Common myeloid progenitor, CD34-positive (primary cell): ENCODE measurements around the gene SAMMSON.

Source experiments
- CTCF ChIA-PET: fragments of 350-600 bp; sonication (Branson Sonifier 250); formaldehyde crosslinking; loops from one replicate; lab custom pipeline; 2021; ENCODE audit warnings: antibody characterized with exemption; lab: Charles Lee
- POLR2A ChIA-PET: fragments of 350-600 bp; sonication (Branson Sonifier 250); formaldehyde crosslinking; loops from one replicate; lab custom pipeline; 2021; ENCODE audit warnings: antibody characterized with exemption; lab: Charles Lee
- DNase-seq, 3 donors: peaks; one replicate each; pipeline versions ENCODE4 v3.0.0 to v3.0.0-alpha.2; 2013
- H3K27ac ChIP-seq, 2 experiments: 1 replicate in 1 of 2; 2 replicates in 1 of 2; pipeline ENCODE4 v1.7.0; 2013; ENCODE audit warnings: inconsistent platforms in 2 of 2, low read length in 2 of 2, mild to moderate bottlenecking in 2 of 2, low read depth in 1 of 2, moderate library complexity in 1 of 2; ENCODE audit not compliant: severe bottlenecking in 2 of 2, insufficient read depth in 1 of 2, poor library complexity in 1 of 2
- H3K27me3 ChIP-seq, 5 experiments: replicated peaks in 2 of 5; 1 replicate in 3 of 5; 2 replicates in 2 of 5; pipeline versions ENCODE4 v1.6.1 to v1.7.0; 2013; ENCODE audit warnings: low read length in 4 of 5, mild to moderate bottlenecking in 2 of 5, moderate library complexity in 2 of 5, inconsistent platforms in 1 of 5; ENCODE audit not compliant: insufficient read depth in 5 of 5, control insufficient read depth in 4 of 5
- H3K36me3 ChIP-seq, 4 experiments: 1 replicate in 2 of 4; 2 replicates in 2 of 4; pipeline versions ENCODE4 v1.6.1 to v1.7.0; 2013; ENCODE audit warnings: low read length in 3 of 4, control low read depth in 1 of 4, mild to moderate bottlenecking in 1 of 4; ENCODE audit not compliant: control insufficient read depth in 4 of 4, insufficient read depth in 4 of 4
- H3K4me1 ChIP-seq, 4 experiments: 1 replicate in 3 of 4; 2 replicates in 1 of 4; pipeline versions ENCODE4 v1.6.1 to v1.7.1; 2013; ENCODE audit warnings: low read length in 3 of 4, mild to moderate bottlenecking in 3 of 4, control low read depth in 1 of 4, inconsistent platforms in 1 of 4, moderate library complexity in 1 of 4; ENCODE audit not compliant: control insufficient read depth in 4 of 4, insufficient read depth in 4 of 4; ENCODE audit errors: control extremely low read depth in 1 of 4
- H3K4me3 ChIP-seq, 7 experiments: 1 replicate in 4 of 7; 2 replicates in 3 of 7; pipeline versions ENCODE4 v1.5.1 to v1.7.0; 2013; ENCODE audit warnings: mild to moderate bottlenecking in 7 of 7, low read length in 6 of 7, moderate library complexity in 6 of 7, inconsistent platforms in 2 of 7, low read depth in 2 of 7, control low read depth in 1 of 7; ENCODE audit not compliant: insufficient read depth in 4 of 7, control insufficient read depth in 1 of 7; ENCODE audit errors: extremely low read depth in 1 of 7
- H3K9me3 ChIP-seq, 5 experiments: 1 replicate in 4 of 5; 2 replicates in 1 of 5; pipeline versions ENCODE4 v1.6.1 to v1.7.1; 2013; ENCODE audit warnings: low read length in 4 of 5, mild to moderate bottlenecking in 2 of 5, inconsistent platforms in 1 of 5, low read depth in 1 of 5, moderate library complexity in 1 of 5; ENCODE audit not compliant: control insufficient read depth in 4 of 5, insufficient read depth in 2 of 5; ENCODE audit errors: control extremely low read depth in 1 of 5
- WGBS: methylation state at CpG from one replicate; pipeline ENCODE4 v1.1.5; 2013; ENCODE audit not compliant: insufficient coverage; 5-methylcytosine and 5-hydroxymethylcytosine counted together

SAMMSON gene

DNA sequence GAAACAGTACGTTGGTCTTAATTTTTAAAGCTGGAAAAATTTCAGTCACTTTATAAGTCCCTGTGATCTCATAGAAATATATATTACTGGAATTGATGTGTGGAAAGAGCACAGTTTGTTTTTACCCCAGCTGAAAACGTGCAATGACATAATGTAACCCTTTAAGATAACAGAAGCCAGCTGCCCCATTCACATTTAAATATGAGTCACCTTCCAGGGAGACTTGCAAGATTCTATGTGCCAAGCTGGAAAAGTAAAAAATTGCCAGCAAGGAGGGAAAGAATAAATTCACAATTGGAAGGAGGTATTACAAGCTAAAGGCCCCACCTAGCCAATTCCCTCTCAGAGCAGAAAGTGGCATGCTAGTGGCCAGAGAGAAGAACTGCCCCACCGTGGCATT is 50.2 kb downstream of the SAMMSON start:
- no peaks in the 10 kb centered on the region for H3K27me3 ChIP-seq
- H3K36me3 ChIP-seq: no peaks in the 10 kb centered on the region
- CTCF ChIA-PET: interaction anchor here (0.7 kb wide), 1 partner anchor 16 kb away, joined by 4 read pairs; no protein-coding TSS in a partner anchor
- H3K4me3 ChIP-seq: no peak overlapping the region
- H3K4me1 ChIP-seq: peaks cover 0 to 16% (median 5%) of the 10 kb centered on the region in 4 experiments
- H3K27ac ChIP-seq: no peak overlapping the region
- 91% methylated on average over 1 of the region's 3 CpGs for WGBS
- POLR2A ChIA-PET: no interaction called here
- no peaks in the 10 kb centered on the region for H3K9me3 ChIP-seq
- DNase-seq: no peak

DNA sequence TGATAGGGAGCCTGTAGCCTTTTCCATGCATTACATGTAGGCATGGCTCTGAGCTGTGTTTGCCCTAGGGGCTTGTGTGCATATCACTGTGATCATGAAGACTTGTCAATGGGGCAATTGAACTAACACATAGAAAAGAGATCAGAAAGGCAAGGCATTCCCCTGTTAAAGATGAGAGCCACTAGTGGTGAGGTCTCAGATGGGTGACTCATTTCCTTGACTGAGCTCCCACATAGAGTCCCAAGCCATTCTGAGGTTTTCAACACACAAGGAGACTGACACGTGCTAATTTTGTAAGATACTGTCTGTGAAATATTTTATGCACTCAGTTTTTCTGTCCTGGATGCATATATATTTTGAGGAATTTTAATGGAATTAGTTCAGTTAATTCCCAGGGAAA is 53.8 kb downstream of the SAMMSON start:
- Histone ChIP-seq H3K36me3 (no peaks in the 10 kb centered on the region), H3K27ac (no peak overlapping the region), H3K9me3 (no peaks in the 10 kb centered on the region), H3K4me1 (peaks cover 0 to 16% (median 5%) of the 10 kb centered on the region in 4 experiments), H3K27me3 (peaks cover 0 to 5% (median 0%) of the 10 kb centered on the region in 5 experiments), H3K4me3 (no peak overlapping the region)
- ChIA-PET CTCF (no interaction called here), POLR2A (no interaction called here)
- DNase-seq: peak; percentile 28 to 83 (median 72)
- WGBS: no CpG with 5 or more reads among the region's 1 CpG

DNA sequence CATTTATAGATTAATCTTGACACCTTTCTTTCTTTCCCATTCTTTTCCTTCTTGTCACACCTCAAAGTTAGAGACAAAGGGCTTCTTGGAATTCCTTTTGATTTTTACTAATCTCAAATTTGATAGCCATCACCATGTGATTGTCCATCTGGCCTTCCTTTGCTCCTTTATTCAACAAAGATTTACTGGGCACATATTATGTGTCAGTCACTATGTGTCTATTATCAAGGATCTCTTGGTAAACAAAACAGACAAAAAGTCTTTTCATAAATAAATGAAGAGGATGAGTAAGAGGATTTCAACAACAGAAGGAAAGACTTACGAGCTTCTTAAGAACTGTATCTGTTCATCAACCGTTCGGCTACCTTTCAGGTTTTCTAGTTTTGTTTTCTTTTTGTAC is 56.5 kb downstream of the SAMMSON start:
- peaks cover 0 to 16% (median 5%) of the 10 kb centered on the region in 4 experiments for H3K4me1 ChIP-seq
- H3K27ac ChIP-seq: no peak overlapping the region
- H3K27me3 ChIP-seq: peaks cover 0 to 7% (median 0%) of the 10 kb centered on the region in 5 experiments
- H3K4me3 ChIP-seq: no peak overlapping the region
- ChIA-PET CTCF (interaction anchor here (1.1 kb wide), 1 partner anchor 8 kb away, joined by 4 read pairs; no protein-coding TSS in a partner anchor), POLR2A (no interaction called here)
- H3K36me3 ChIP-seq: no peaks in the 10 kb centered on the region
- no peaks in the 10 kb centered on the region for H3K9me3 ChIP-seq
- no peak for DNase-seq
- no CpG with 5 or more reads among the region's 3 CpGs for WGBS

DNA sequence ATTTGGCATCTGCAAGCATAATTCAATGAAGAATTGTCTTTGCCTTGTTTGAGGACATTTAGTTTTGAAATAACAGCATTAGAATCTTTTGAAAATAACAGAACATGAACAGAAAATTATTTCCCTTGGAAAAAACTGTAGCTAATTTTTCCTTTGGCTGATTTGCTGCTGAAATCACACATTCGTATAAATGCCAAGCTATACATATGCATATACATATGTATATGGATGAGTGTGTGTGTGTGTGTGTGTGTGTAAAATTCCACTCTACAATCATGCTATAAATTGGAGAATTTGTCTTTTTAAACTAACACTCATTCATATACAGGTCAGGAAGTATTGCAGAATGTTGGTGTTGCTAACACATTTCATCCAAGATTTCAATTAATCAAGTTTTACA is 57.9 kb downstream of the SAMMSON start:
- WGBS: no CpG with 5 or more reads among the region's 1 CpG
- H3K27ac ChIP-seq: no peak overlapping the region
- H3K4me1 ChIP-seq: peaks cover 0 to 16% (median 5%) of the 10 kb centered on the region in 4 experiments
- H3K9me3 ChIP-seq: no peaks in the 10 kb centered on the region
- POLR2A ChIA-PET: no interaction called here
- H3K4me3 ChIP-seq: no peak overlapping the region
- no peak for DNase-seq
- CTCF ChIA-PET: no interaction called here
- H3K27me3 ChIP-seq: peaks cover 0 to 7% (median 4%) of the 10 kb centered on the region in 5 experiments
- H3K36me3 ChIP-seq: no peaks in the 10 kb centered on the region

DNA sequence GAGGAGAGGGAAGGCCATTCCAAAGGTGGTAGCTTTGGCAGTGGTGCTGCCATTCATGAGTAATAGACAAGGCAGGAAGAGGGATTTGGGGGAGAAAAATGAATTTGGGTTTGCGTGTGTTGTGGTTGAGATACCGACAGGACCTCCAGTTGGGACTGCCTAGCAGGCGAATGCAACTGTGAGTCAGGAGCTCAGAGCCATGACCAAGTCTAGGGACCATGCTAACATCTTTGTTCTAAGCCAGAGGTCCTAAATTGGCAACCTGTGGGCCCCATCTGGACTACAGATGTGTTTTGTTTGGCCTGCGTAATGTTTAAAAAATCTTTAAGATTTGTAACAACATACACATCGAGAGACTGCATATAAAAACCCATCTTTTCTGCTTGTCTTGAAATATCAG is 61.6 kb downstream of the SAMMSON start:
- POLR2A ChIA-PET: no interaction called here
- WGBS: 93% methylated on average over 5 of the region's 5 CpGs
- Histone ChIP-seq H3K27ac (no peak overlapping the region), H3K27me3 (peaks cover 0 to 11% (median 2%) of the 10 kb centered on the region in 5 experiments), H3K4me3 (no peak overlapping the region), H3K4me1 (no peaks in the 10 kb centered on the region), H3K36me3 (no peaks in the 10 kb centered on the region), H3K9me3 (no peaks in the 10 kb centered on the region)
- no peak for DNase-seq
- CTCF ChIA-PET: interaction anchor here (1.1 to 1.9 kb wide), 3 partner anchors 9 to 297 kb away, joined by 3 to 7 read pairs (median 4); no protein-coding TSS in a partner anchor

DNA sequence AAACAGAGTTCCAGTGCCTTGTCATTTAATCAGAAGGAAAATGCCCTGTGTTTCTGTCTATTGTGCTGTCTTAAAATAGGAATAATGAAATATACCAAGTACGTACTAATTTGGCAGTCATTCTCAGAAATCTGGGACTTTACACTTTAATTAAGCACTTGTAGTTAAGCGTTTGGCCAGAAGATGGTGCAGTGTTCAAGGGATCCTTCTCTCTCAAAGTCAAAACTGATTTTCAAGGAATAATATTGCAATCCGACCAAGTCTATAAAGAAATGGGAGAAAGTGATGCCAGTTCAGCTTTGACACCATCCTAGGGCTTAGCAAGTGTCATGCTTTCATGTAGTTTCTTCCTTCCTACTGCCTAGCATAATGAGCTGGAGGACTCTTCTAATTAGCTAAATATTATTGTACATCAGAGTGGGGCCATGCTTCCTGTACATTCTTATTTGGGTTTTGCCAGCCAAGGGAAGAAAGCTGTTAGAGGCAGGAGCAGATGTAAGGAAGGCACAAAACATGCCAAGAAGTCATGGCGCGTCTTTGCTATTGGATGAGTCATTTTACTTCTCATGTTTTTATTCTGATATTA is 64.8 kb downstream of the SAMMSON start:
- Histone ChIP-seq H3K27ac (no peak overlapping the region), H3K27me3 (peaks cover 2 to 19% (median 11%) of the 10 kb centered on the region in 5 experiments), H3K4me3 (no peak overlapping the region), H3K36me3 (no peaks in the 10 kb centered on the region), H3K4me1 (no peaks in the 10 kb centered on the region), H3K9me3 (no peaks in the 10 kb centered on the region)
- 33% methylated on average over 3 of the region's 5 CpGs for WGBS
- POLR2A ChIA-PET: no interaction called here
- CTCF ChIA-PET: interaction anchor here (0.6 to 1.6 kb wide), 7 partner anchors 8 to 294 kb away, joined by 3 to 7 read pairs (median 3); no protein-coding TSS in a partner anchor
- DNase-seq: peak; percentile 22 to 54 (median 46)

DNA sequence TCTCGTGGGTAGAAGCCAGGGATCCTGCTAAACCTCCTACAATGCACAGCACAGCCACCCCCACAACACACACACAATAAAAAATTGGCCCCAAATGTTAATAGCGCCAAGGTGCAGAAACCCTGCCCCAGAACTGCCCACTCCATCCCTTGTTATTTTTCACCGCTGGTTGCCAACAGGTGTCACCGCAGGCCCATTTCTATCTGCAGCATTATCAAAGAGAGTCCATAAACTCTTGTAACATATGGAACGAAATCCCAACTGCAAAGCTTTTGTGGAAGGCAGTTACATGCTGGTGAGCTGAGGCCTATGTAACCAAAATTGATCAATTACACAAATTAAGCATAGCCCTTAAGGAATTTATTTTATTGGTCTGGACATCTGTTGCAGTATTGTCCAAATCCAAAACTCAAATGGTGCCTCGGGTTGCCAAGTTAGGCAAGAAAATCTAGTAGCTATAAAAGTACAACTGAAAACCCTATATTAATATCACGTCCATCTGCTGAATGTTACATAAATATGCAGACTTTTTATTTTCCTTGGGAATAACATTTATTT is 66.2 kb downstream of the SAMMSON start:
- 74% methylated on average over 5 of the region's 7 CpGs for WGBS
- no peak for DNase-seq
- POLR2A ChIA-PET: no interaction called here
- H3K27ac ChIP-seq: no peak overlapping the region
- CTCF ChIA-PET: interaction anchor here (1.2 kb wide), 1 partner anchor 16 kb away, joined by 4 read pairs; no protein-coding TSS in a partner anchor
- no peak overlapping the region for H3K4me3 ChIP-seq
- peaks cover 2 to 32% (median 14%) of the 10 kb centered on the region in 5 experiments for H3K27me3 ChIP-seq
- H3K4me1 ChIP-seq: no peaks in the 10 kb centered on the region
- no peaks in the 10 kb centered on the region for H3K9me3 ChIP-seq
- no peaks in the 10 kb centered on the region for H3K36me3 ChIP-seq
